BLaER1 (cell line): Measurements from ENCODE around the gene ROGDI.
A peak's percentile ranks its signal among the peaks of the same experiment; 100 is the strongest.
"Not testable (repeated sequence)": the region's sequence is repeated elsewhere in the genome, so short reads cannot be mapped to it uniquely, and the experiment has no call there.

Experiments
- H3K27ac ChIP-seq: shearing (Covaris generic); formaldehyde crosslinking; 2 replicates; pipeline ENCODE4 v1.8.1; 2022
- H3K27me3 ChIP-seq: shearing (Covaris generic); formaldehyde crosslinking; 2 replicates; pipeline ENCODE4 v1.8.1; 2022
- H3K36me3 ChIP-seq: shearing (Covaris generic); formaldehyde crosslinking; 2 replicates; pipeline ENCODE4 v1.8.1; 2022
- H3K4me1 ChIP-seq: shearing (Covaris generic); formaldehyde crosslinking; 2 replicates; pipeline ENCODE4 v1.8.1; 2022
- H3K4me2 ChIP-seq: shearing (Covaris generic); formaldehyde crosslinking; 2 replicates; pipeline ENCODE4 v1.8.1; 2022
- H3K4me3 ChIP-seq: shearing (Covaris generic); formaldehyde crosslinking; 2 replicates; pipeline ENCODE4 v1.8.1; 2022
- H3K9ac ChIP-seq: shearing (Covaris generic); formaldehyde crosslinking; 2 replicates; pipeline ENCODE4 v1.8.1; 2022
- H3K9me3 ChIP-seq: shearing (Covaris generic); formaldehyde crosslinking; 2 replicates; pipeline ENCODE4 v1.8.1; 2022
- H4K20me1 ChIP-seq: shearing (Covaris generic); formaldehyde crosslinking; 2 replicates; pipeline ENCODE4 v1.8.1; 2022
- Cebpa-rat ChIP-seq: shearing (Covaris generic); IDR thresholded peaks from 2 replicates; pipeline ENCODE4 v1.8.1; 2022

Gene ROGDI

GRCh38 chr16:4795181-4795827 is 7.1 kb downstream of the ROGDI start, which contains the start of gene SMIM22:
Gene SMIM22, plus strand, starts transcription at chr16:4795369. Its CDS starts 366 bp downstream, at chr16:4795735.
- no peak within 1 kb of the TSS for H3K27ac ChIP-seq

DNA sequence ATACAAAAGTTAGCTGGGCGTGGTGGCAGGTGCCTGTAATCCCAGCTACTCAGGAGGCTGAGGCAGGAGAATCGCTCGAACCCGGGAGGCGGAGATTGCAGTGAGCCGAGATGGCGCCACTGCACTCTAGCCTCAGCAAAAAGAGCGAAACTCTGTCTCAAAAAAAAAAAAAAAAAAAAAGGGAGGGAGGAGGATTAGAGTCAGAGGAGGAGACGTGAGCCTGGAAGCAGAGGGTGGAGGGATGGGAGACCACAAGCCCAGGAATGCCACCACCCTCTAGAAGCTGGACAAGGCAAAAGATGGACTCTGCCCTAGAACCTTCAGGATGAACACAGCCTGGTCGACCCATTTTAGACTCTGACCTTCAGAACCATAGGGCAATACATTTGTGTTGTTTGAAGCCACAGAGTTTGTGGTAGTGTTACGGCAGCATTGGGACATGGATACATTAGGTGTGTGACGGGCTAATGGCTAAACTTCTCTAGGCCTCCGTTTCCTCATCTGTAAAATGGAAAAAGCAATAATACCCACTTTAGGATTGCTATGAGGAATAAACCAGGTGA is 9.4 kb downstream of the ROGDI start:
- Histone ChIP-seq H3K9me3 (no peaks in the 10 kb centered on the region), H3K4me2 (no peak overlapping the region), H3K27ac (no peak overlapping the region), H4K20me1 (no peaks in the 10 kb centered on the region; the same call in 1 of the 2 replicates), H3K4me1 (peaks cover 53% of the 10 kb centered on the region), H3K27me3 (no peaks in the 10 kb centered on the region), H3K36me3 (peaks cover 14% of the 10 kb centered on the region), H3K9ac (no peak overlapping the region), H3K4me3 (no peak overlapping the region)
- TF ChIP-seq Cebpa-rat = no peak

More at GRCh38 chr16:4795181-4795827, 7.1 kb downstream of the ROGDI start, which contains the start of gene SMIM22:
- Histone ChIP-seq H3K4me3 (no peak within 1 kb of the TSS), H4K20me1 (no peaks in the 10 kb centered on the region; the same call in 1 of the 2 replicates), H3K4me2 (no peak within 1 kb of the TSS), H3K9me3 (no peaks in the 10 kb centered on the region), H3K27me3 (no peaks in the 10 kb centered on the region), H3K4me1 (peaks cover 51% of the 10 kb centered on the region), H3K36me3 (peaks cover 28% of the 10 kb centered on the region), H3K9ac (no peak within 1 kb of the TSS)
- TF ChIP-seq Cebpa-rat = no peak

DNA sequence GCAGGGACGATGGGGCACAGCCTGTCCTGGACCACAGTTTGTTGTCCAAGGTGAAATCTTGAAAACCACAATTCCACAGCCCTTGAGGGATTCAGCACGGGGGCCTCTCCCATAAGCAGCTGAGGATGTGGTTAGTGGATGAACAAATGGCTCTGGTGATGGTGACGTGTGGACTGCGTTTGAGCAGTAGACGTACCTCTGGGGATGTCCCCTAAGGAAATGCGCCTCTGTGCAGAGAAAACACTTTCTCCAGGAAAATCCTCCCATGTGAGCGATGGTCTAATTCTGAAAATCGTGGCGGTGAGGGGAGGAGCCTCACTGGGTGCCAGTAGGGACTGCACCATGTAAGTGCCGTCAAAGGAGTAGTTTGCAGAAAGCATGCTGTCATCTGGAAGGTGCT is 11.6 kb downstream of the ROGDI start:
- H3K27ac ChIP-seq = no peak overlapping the region
- H3K4me1 ChIP-seq = peaks cover 49% of the 10 kb centered on the region
- TF ChIP-seq Cebpa-rat = no peak

DNA sequence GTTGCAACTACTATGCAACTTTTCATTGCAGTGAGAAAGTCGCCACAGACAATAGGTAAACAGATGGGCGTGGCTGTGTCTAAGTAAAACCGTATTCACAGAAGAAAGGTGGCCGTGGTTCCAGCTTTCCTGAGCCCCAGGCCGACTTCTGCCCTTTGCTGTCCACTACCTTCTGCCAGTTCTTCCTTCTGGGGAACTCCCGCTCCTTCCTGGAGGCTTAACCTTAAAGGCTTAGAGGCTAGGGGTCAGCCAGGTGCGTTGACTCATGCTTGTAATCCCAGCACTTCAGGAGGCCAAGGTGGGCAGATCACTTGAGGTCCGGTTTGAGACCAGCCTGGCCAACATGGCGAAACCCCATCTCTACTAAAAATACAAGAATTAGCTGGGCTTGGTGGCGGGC is 12.2 kb downstream of the ROGDI start:
- no peak for TF ChIP-seq Cebpa-rat
- no peak overlapping the region for H3K27ac ChIP-seq
- no peaks in the 10 kb centered on the region for H4K20me1 ChIP-seq
- no peak overlapping the region for H3K4me3 ChIP-seq
- H3K4me2 ChIP-seq = peak overlapping the region; percentile 60
- no peaks in the 10 kb centered on the region for H3K36me3 ChIP-seq
- no peak overlapping the region for H3K9ac ChIP-seq
- no peaks in the 10 kb centered on the region for H3K9me3 ChIP-seq
- H3K27me3 ChIP-seq = no peaks in the 10 kb centered on the region
- peaks cover 45% of the 10 kb centered on the region for H3K4me1 ChIP-seq

More for the DNA sequence above, 11.6 kb downstream of the ROGDI start:
- H3K9ac ChIP-seq = no peak overlapping the region
- H3K27me3 ChIP-seq = no peaks in the 10 kb centered on the region
- H3K9me3 ChIP-seq = no peaks in the 10 kb centered on the region
- H3K4me3 ChIP-seq = no peak overlapping the region
- H3K4me2 ChIP-seq = peak overlapping the region; percentile 60
- H3K36me3 ChIP-seq = no peaks in the 10 kb centered on the region
- no peaks in the 10 kb centered on the region for H4K20me1 ChIP-seq

DNA sequence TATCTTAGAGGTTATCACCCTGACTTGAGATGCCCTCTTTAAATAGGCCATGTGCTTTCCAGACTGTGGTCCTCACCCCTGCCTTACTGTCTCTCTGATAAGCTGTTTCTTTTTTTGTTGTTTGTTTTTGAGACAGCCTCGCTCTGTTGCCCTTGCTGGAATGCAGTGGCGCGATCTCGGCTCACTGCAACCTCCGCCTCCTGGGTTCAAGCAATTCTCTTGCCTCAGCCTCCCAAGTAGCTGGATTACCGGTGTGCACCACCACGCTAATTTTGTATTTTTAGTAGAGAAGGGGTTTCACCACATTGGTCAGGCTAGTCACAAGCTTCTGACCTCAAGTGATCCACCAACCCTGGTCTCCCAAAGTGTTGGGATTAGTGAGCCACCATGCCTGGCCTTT is 13.5 kb downstream of the ROGDI start:
- TF ChIP-seq Cebpa-rat = no peak
- Histone ChIP-seq H3K4me2 (peak overlapping the region; percentile 44), H3K4me3 (no peak overlapping the region), H3K9me3 (no peaks in the 10 kb centered on the region), H3K9ac (no peak overlapping the region), H3K27me3 (no peaks in the 10 kb centered on the region), H3K27ac (no peak overlapping the region), H4K20me1 (no peaks in the 10 kb centered on the region), H3K36me3 (no peaks in the 10 kb centered on the region), H3K4me1 (peaks cover 52% of the 10 kb centered on the region)

DNA sequence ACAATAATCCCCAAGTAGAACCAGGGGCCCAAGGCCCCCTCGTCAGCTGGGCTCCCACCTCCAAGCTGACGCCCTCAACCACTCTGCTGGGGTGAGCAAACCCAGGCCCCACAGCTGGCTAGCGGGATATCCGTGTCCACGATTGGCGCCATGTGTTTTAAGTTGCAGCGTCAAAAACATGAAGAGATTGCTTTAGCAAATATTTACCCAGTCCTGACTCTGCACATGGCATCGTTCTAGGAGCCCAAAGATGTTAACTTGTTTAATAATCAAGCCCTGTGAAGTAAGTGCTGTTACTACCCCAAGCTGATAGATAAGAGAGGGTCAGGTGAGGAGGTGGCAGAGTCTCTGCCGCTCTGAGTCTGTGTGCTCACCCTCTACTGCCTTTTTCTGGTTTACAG is 13.9 kb downstream of the ROGDI start:
- no peak for TF ChIP-seq Cebpa-rat
- no peaks in the 10 kb centered on the region for H4K20me1 ChIP-seq
- peaks cover 56% of the 10 kb centered on the region for H3K4me1 ChIP-seq
- H3K27ac ChIP-seq = 0 out of 2 replicates have a peak overlapping the region, but pooled peaks have one; percentile 4
- H3K4me3 ChIP-seq = no peak overlapping the region
- H3K9me3 ChIP-seq = no peaks in the 10 kb centered on the region
- peak overlapping the region; percentile 44 for H3K4me2 ChIP-seq
- no peaks in the 10 kb centered on the region for H3K27me3 ChIP-seq
- H3K36me3 ChIP-seq = no peaks in the 10 kb centered on the region
- 0 out of 2 replicates have a peak overlapping the region, but pooled peaks have one; percentile 16 for H3K9ac ChIP-seq

- H3K27ac ChIP-seq = peak within 1 kb of the TSS; percentile 4; the same call in 1 of the 2 replicates
- H3K4me3 ChIP-seq = no peak within 1 kb of the TSS
- TF ChIP-seq Cebpa-rat = no peak
- peak within 1 kb of the TSS; percentile 44 for H3K4me2 ChIP-seq
- 0 out of 2 replicates have a peak within 1 kb of the TSS, but pooled peaks have one; percentile 16 for H3K9ac ChIP-seq
- H4K20me1 ChIP-seq = no peaks in the 10 kb centered on the region
- H3K9me3 ChIP-seq = no peaks in the 10 kb centered on the region
- no peaks in the 10 kb centered on the region for H3K36me3 ChIP-seq
- H3K27me3 ChIP-seq = no peaks in the 10 kb centered on the region
- peaks cover 62% of the 10 kb centered on the region for H3K4me1 ChIP-seq
Measured at GRCh38 chr16:4787627-4788482, 14.6 kb downstream of the ROGDI start, which contains the start of gene SEPTIN12. Gene SEPTIN12, minus strand, starts transcription at chr16:4788345. Its CDS starts 700 bp downstream, at chr16:4787645.

- Histone ChIP-seq H4K20me1 (no peaks in the 10 kb centered on the region), H3K9ac (no peak overlapping the region), H3K27me3 (no peaks in the 10 kb centered on the region), H3K4me2 (no peak overlapping the region), H3K4me3 (no peak overlapping the region), H3K36me3 (no peaks in the 10 kb centered on the region), H3K4me1 (peaks cover 68% of the 10 kb centered on the region), H3K9me3 (no peaks in the 10 kb centered on the region), H3K27ac (no peak overlapping the region; the same call in 1 of the 2 replicates)
- TF ChIP-seq Cebpa-rat = no peak
Measured at GRCh38 chr16:4787068-4787467, 15.4 kb downstream of the ROGDI start.

DNA sequence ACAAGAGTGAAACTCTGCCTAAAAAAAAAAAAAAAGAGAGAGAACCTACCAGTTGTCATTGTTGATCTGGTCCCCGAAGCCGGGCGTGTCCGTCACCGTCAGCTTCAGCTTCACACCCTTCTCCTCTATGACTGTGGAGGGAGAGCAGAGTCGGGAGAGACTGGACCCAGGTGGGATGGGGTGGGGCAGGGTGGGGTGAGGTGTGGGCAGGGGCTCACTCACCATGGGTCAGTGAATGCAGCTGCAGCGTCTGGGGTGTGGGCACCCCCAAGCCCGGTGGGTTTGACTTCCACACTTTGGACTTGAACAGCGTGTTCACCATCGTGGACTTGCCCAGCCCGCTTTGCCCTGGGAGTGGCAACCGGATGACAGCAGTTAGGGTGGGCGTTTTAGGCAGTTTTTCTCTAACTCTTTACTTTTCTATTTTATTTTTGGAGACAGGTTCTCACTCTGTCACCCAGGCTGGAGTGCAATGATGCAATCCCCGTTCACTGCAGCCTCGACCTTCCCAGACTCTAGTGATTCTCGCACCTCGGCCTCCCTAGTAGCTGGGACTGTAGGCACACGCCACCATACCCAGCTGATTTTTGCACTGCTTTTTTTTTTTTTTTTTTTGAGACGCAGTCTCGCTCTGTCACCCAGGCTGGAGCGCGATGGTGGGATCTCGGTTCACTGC is 16.5 kb downstream of the ROGDI start:
- Histone ChIP-seq H3K36me3 (no peaks in the 10 kb centered on the region), H3K9ac (no peak overlapping the region), H3K27ac (no peak overlapping the region), H3K9me3 (no peaks in the 10 kb centered on the region), H3K4me3 (no peak overlapping the region), H3K27me3 (no peaks in the 10 kb centered on the region), H3K4me2 (no peak overlapping the region), H4K20me1 (no peaks in the 10 kb centered on the region), H3K4me1 (peaks cover 57% of the 10 kb centered on the region)
- no peak for TF ChIP-seq Cebpa-rat

DNA sequence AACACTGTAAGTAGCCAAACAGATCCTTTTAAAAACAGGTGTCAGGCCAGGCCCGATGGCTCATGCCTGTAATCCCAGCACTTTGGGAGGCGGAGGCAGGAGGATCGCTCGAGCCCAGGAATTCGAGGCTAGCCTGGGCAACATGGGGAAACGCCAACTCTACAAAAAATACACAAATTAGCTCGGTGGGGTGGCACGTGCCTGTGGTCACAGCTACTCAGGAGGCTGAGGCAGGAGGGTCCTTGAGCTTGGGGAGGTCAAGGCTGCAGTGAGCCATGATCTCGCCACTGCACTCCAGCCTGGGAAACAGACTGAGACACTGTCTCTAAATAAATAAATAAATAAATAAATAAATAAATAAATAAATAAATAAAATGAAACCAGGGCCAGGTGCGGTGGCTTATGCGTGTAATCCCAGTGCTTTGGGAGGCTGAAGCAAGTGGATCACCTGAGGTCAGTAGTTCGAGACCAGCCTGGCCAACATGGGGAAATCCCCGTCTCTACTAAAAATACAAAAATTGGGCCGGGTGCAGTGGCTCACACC is 17.9 kb downstream of the ROGDI start:
- H3K9ac ChIP-seq, H3K27me3 ChIP-seq, H3K4me3 ChIP-seq, H4K20me1 ChIP-seq, H3K36me3 ChIP-seq, H3K27ac ChIP-seq, H3K9me3 ChIP-seq: not testable (repeated sequence)
- Histone ChIP-seq H3K4me1 (peaks cover 43% of the 10 kb centered on the region), H3K4me2 (peak overlapping the region; percentile 44)
